Epidermal melanocyte (primary cell): Measurements from ENCODE around the gene ETS2.
A peak's percentile ranks its signal among the peaks of the same experiment; 100 is the strongest.

Experiments used
- DNase-seq: peaks from one replicate; pipeline ENCODE4 v3.0.0; 2011; ENCODE audit warnings: low spot score; ENCODE audit not compliant: insufficient read length

Gene ETS2

DNA sequence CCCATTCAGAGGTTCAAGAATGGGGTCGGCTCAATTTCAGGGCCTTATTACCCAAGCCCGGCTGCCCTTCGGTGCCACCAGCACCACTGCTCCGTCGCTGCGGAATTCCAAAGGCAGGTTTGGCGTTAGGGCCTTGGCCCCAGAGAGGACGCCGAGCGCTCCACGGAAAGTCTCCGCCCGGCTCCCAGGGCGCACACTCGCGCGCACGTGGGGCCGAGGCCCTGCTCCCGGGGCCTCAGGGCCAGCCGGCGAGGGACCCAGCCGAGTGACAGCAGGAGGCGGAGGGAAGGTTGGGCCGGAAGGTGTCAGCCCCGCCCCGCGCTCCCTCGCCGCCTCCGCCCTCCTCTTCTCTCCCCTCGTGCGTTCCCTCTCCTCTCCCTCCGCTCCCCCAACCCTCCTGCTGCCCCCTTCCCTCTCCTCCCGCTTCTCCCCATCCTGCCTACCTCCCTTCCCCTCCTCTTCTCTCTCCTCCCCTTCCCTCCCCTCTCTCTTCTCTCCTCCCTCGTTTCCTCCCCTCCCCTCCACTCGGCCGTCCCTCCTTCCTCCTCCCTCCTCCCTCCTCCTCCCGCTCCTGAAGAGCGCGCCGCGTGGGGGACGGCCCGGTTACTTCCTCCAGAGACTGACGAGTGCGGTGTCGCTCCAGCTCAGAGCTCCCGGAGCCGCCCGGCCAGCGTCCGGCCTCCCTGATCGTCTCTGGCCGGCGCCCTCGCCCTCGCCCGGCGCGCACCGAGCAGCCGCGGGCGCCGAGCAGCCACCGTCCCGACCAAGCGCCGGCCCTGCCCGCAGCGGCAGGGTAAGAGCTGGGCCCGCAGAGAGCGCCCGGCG lies at the start of gene ETS2:
Gene ETS2 (plus strand): TSS at position 602 of the 825 bp plus-strand sequence. CDS start 4,106 bp downstream, outside the sequence.
- DNase-seq = peak; percentile 77

DNA sequence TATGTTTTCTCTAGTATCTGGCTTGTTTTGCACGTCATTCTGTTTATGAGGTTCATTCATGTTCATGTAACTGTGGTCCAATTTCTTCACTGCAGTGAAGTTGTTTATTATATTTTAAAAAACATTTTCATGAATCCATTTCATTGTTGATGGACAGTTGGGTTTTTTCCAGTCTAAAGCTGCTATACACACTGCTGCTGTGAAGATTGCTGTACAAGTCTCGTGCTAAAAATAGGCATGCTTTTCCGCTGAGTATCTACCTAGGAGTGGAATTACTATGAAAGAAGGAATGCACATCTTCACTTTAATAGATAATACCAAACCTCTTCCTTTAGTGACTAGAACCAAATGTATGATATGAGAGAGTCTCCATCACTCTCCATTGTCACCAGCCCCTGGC lies 49.0 kb upstream of the ETS2 start:
- no peak for DNase-seq

DNA sequence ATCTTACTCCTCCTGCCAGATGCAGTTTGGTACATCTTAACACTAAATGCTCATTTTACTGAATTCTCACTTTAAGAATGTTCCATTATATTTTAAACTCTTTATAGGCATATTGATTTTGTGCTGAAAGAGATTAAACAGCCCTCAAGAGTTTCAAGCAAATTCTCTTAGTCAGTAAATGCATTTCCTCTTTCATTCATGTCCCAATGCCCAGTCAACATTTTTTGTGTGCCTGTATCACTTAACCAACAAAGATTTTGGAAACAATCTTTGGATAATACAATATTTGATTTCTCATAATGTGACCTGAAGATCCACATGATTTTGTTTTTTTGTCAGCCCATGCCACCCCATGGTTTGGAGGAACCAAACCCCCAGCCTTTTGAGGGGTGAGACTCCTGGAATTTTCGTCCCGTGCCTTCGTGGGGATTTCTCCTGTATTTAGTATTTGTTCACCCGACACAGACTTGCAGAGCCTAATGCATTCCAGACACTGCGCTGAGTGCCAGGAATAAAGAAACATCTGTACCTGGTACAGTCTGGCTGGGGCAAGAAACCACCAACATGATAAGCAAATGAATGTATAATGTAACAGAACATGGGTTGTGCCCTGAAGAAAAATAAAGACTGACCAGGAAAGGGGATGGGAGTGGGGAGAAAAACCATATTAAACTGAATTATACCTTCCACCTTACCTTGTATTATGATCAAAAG lies 47.1 kb upstream of the ETS2 start:
- DNase-seq = no peak

DNA sequence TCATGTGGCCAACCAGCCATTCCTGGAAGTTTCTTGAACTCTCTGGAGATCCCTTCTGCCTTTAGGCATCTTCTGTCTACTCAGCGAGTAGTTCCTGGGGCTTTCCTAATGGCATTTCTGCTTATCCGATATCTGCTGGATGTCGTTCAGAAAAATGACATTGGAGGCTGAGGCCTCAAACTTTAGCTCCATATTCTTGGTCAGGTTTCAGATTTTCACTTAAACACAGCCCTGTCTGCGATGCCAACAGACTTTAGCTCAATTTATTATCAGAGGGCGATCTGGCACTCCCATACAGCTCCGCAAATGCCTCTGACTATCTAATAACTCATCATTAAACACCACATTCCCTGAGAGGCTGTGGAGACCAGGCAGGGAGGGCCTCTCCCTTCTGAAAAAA lies 46.3 kb upstream of the ETS2 start:
- no peak for DNase-seq

DNA sequence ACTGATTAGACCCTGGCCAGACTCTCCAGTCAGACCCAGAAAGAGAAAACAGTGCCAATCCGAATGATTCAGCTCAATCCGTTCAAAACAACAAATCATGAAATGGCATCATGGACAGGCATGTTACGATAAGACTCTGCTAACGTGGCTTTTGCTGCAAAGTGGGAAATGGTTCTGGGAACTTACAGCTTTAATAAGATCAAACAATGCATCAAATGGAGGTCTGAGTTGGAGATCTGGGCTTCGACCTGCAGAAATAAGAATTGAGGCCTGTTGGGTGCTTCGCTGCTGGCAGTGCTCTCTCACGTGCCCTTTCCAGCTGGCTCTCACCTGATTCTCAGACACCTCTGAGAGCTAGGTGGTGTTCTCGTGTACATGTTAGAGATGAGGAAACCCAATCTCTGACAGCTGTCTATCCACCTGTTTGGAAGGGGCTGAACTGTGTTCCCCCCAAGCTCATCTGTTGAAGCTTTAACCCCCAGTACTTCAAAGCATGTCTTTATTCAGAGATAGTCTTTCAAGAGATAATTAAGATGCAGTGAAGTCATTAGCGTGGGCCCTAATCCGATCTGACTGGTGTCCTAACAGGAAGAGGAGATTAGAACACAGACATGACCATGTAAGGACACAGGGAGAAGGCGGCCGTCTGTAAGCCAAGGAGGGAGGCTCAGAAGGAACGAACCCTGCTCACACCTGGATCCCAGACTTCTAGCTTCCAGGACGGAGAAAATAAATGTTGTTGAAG lies 45.5 kb upstream of the ETS2 start:
- no peak for DNase-seq

DNA sequence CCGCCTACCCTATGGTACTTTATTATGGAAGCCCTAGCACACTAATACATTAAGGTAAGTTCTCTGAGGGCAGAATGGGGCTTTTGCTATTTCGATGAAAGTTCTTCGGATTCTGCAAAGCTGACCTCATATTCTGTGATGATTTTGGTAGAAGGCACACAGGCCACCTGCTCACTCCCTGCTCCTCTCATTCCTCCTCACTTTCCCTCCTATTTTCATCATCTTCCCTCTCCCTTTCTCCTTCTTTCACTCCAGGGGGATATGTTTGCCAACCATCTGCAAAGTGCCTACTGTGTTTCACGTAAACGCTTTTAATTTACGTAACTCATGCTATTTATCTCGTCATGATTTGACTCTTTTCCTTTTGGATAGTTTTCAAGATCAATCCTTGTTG lies 45.0 kb upstream of the ETS2 start:
- DNase-seq = no peak

DNA sequence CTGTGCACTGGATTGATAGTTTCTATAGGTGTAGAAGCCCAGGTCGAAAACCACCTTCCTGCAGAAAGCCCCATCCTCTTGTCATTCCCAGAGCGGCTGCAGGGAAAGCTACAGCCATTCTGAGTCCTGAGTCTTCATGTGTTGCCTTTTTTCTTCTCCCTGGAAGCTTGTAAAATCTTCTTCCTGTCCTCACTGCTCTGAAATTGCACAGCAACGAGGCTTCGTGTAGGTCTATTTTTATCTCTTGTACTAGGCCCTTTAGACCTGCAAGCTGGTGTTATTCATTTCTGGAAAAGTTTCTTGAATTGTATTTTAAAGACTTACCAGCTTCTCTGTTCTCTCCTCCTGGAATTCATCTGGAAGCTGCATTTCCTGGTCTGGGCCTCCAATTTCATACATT lies 44.2 kb upstream of the ETS2 start:
- DNase-seq = no peak

DNA sequence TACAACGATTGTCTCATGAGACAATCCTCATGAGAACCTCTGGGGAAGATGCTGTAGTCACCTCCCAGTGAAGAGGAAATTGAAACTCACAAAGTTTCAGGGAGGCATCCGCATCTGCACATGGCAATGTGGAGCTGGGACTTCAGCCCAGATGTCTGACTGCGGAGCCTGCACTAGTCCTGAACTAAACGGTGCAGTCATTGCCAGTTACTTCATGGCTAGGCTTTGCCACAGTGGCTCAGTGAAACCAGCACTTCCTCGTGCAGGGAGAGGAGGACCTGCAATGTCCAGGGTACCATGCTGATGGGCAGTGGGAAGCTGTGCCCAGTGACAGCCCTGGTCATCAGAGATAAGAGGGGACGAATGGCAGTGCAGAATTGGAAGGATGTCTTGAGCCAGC lies 40.7 kb upstream of the ETS2 start:
- DNase-seq = no peak

DNA sequence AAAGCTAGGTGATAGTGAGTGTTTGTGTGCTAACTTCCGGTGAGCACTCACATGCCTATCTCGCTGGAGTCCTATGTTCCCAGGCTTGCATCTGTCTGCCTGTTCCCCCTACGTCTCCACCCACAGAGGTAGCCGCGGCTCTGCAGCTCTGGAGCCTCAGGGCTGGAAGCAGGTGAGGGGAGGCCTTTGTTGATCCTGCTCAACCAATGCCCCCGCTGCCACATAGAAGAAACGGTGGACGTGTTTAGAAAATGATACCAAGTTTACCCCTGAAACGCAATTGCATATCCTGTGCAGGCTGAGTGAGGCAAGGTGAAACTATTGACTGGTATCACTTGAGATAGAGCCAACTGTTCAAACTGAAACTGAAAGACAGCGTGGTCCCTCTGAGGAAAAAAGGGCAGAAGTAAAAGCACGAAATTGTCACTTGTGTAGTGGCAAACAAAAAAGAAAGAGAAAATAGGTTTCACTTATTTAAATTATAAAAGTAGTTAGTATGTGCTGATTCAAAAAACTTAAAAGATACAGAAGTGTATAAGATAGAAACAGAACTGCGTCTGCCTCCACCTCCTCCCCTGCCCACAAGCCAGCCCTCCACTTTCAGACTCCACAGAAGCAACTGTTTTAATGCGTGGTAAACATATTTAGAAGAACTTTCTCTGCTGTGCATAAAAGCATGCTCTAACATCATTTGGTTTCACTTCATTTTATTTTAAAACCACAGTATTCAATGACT lies 38.6 kb upstream of the ETS2 start:
- DNase-seq = no peak

DNA sequence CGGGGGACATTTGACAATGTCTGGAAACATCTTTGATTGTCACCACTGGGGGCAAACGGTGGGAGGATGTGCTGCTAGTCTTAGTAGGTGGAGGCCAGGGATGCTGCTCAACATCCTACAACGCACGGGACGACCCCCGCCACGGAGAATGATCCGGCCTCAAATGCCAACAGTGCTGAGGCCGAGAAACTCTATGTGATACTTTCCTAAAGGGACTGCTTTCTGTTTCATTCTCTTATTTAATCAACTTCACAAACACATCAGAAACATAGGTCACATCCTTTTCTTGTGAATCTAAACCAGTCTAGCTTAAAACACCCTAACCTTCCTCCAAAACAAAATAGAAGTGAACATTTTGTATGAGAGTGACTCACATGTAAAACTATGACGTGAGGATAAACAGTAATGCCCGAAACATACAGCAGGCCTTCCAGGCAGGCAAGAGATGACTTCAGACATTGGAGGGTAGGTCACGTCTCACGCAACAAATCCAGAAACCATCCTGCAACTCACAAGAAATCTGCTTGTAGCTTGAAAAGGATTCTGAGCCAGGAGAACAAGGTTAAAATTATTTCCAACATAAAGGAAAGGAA lies 37.2 kb upstream of the ETS2 start:
- DNase-seq = no peak

DNA sequence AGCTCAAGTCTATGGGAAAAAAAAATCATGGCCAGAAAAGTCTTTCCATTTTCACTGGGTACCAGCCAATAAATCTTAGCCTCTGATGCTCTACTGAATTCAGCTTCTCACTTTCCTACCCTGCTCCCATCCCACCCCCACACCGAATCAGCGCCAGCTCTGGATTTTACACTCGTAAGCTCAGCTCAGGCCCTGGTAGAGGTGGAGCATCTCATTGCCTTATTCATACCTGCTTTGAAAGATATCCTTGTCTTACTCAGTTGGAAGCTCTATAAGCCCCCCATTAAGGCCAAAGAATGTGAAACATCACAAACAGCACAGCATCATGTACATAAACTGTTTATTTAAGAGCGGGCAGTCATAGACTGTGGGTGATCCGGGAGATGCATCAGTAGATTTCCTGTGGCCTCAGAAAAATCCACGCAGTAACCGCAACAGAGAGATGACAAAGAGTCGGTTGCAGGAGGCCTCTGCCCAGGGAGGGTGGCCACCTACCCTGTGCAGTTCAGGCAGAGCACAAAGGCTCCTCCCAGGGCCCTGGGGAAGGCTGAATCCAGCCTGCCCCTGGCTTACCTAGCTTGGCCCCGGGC lies 36.4 kb upstream of the ETS2 start:
- no peak for DNase-seq

DNA sequence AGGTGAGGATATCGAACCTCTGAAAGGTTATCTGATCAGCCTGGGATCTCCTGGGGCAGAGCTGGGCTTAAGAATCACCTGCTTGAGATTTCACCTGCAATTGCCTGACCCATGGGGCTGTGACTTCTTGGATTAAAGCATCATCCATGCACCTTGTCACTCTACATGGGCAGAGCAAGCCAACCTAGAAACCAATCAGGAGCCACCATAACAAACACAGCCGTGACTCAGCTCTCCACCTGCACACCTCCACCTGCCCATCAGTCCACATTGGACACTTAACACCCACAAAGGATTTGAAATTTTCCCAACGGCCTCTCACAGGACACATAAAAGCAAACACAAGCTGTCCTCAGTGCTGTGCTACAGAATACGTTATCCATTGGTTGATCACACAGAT lies 35.1 kb upstream of the ETS2 start:
- no peak for DNase-seq

DNA sequence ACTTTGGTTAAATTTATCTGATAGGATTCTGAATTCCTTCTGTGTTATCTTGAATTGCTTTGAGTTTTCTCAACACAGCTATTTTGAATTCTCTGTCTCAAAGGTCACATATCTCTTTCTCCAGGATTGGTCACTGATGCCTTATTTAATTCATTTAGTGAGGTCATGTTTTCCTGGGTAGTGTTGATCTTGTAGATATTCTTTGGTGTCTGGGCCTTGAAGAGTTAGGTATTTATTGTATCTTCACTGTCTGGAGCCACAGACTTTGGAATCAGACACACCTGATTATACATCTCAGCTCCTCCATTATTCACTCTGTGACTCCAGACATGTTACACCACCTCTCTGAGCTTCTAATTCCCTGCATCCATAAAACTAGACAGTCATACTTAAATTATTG lies 34.2 kb upstream of the ETS2 start:
- no peak for DNase-seq

DNA sequence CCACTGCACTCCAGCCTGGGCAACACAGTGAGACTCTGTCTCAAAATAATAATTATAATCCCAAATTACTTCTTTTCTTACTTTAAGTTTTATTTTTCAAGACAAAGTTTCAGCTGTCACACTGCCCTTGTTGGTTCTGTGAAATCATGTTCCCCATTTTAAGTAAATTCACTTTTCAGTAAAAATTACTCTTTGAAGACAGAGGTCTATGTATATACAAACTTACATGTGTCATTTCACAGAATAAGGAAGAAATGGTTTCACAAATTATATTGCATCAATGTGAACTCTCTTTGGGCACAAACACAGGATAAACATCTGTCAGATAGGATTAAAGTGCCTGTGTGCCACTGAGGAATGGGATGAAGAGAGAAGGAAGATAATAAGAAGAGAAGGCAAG lies 33.1 kb upstream of the ETS2 start:
- no peak for DNase-seq

DNA sequence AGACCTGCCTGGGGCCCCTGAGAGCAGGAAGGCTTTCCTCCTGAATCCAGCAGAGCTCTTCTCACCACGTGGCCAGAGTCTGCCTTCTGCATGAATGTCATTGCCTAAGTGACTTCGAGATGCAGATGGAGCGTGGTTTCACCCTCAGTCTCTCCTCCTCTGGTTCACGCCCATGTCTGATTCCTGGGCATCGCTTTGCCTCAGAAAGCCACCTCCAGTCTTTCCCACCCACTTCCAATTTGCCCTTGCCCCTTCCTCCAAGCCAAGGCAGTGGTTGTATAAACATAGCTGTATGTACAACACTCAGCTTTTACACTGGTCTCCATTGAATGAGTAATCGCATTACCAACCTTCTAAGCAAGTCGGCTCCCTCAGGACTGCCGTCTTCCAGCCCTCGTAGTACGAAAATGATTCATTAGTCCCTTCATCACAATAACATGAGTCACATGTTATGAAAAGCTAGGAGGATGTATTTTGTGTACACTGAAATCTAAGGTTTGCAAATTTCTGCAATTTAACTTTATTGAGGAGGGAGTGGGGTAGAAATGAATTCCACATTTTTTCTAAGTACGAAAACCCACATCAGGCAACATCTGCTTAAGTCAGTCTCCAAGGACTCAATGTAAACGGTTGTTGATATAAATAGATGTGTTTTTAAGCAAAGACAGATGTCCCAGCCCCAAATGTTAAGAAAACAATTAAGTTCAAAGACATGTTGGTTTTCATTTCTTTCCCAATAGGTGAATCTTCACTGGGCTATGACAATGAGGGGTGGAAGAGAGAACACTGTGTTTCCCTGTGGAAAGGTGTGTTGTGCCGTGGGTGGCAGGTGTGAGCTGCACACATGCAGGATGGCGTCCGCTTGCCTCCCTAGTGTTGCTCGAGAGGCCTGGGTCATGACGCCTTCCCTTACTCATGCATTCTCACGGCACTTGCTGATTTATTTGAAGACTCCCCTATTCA lies 32.3 kb upstream of the ETS2 start:
- peak; percentile 25 for DNase-seq

DNA sequence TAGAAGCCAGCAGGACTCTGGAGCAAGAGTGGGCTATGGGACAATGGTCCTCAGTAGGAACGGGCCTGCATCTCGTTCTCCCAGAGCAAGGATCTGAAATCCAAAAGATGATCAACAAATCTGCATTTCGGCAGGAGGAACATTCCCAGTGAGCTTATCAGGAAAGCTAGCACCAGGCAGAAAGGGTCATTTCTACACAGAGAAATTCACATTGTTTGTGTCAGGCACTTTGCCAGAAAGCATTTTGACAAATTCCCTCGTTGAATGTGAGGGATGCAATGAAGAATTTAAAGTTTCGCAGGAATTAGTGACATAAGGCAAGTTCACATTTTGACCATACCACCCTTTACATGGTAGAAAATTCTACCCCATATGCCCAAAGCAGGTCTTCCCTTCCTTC lies 31.6 kb upstream of the ETS2 start:
- DNase-seq = no peak

DNA sequence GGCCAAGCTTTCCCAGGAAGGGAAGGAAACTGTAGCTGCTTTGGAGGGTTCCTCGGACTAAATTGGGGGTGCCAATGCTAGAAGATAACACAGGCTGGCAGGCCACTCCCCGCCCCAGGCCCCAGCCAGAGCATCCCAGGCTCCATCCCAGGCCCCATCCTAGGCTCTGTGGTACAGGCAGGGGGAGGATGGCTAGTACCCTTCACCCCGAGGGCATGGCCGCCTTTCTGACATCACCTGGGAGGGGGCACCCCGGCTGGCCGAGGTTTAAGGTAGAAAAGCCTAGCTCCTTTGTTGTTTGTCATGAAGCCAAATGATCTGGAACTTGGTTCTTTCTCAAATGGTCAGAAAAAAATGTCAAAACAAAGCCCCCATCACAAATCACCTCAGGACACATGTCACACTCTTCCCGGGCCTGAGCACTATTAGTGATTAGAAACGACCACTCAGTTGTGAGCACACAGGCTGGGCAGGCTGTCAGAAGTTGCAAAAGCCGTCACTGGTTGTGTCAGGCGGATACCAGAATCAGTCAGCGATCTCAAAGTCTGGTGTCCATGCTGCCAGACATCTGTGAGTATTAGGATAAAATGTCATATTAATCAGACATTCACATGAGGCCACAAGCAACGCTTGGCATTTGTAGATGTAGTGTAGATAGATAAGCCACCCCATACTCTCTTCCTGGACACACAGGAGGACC lies 31.0 kb upstream of the ETS2 start:
- DNase-seq = no peak

DNA sequence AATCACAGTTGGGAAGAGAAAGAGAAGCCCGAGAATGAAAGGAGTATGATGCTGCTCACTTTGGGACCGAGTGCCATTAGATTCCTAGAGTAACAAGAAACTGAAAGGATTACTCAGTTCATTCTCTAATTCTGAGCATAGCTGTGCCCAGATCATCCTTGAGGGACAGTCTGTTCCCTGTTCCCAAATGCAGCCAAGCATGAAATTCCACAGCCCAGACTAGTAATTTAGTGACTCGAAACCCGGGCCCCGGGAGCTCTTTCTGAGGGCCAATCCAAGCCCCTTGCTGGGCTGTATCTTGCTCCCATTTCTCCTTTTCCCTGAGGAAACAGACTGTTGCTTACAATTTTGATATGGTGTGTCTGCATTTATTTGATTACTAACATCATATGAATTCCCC lies 30.0 kb upstream of the ETS2 start:
- no peak for DNase-seq

DNA sequence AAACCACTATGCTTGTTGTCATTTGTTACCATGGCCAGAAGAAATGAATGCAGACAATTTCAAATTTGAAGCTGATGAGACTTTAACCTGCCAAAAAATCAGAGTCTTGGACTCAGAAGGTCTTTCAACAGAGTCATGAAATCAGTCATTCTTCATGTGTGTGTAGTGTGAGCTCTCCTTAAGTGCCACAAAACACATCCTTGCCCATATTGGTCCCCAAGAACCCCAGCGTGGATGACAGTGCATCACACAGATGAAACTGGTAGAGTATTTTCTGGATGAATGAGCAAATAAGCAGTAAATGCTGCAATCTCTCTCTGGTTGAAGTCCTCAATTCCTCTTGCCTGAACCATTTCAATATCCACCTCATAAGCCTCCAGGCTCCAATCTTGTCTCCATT lies 28.7 kb upstream of the ETS2 start:
- DNase-seq = no peak
